ENCODE data around the gene RNLS. TPM values are rescaled to one million over a fixed set of nuclear protein-coding genes. Genes with fewer than 3 reads are reported as not detected.

The RNLS gene
- total RNA-seq, 2 experiments from 2014 or later, result not detected

DNA sequence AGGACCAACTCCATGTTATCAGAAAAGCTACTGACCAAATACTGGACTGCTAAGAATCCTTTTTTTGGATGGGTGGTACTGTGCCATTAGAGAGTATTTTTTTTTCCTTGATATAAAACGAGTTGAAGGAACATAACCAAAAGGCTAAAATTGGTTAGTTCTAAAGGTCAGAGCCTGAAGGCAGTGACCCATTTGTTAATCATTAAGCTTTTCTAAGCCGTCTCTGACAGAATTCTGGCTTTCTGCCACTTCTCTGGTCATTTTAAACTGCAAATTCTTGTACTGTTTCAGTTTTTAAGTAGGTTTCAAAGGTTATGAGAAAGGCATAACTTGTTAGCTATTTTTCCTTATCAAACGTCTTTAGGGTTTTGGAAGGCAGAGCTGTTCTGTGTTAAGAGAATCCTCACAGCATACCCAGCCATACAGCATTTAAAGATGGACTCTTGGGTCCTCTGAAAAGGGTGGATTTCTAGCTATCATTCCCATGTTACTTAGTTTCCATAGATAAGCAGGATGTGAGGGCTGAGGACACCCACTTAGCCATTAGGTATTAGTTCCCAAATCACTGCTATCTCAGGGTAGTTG, 196.8 kb downstream of the RNLS start:
- CTCF ChIA-PET (ENCODE audit: unreplicated experiment), result interaction anchor here (1.0 to 4.9 kb wide), 3 partner anchors 269 to 524 kb away, joined by 6 to 36 read pairs (median 8); partner anchors contain the start of genes KLLN and PTEN
- Histone ChIP-seq H3K9me3 (ENCODE audit: low read length) (peaks cover 36% of the 10 kb centered on the region), H3K4me3 (ENCODE audit: low read depth, low read length, poor library complexity, severe bottlenecking) (peak overlapping the region; percentile 65), H3K4me2 (ENCODE audit: low read length) (peak overlapping the region; percentile 90), H3K79me2 (ENCODE audit: insufficient read depth, low read depth, low read length) (no peaks in the 10 kb centered on the region), H3K9me2 (ENCODE audit: insufficient read depth, low read length) (no peaks in the 10 kb centered on the region), H3K4me1 (ENCODE audit: insufficient read depth, low read length, poor library complexity, severe bottlenecking) (peaks cover 77% of the 10 kb centered on the region), H2AFZ (ENCODE audit: low read length) (no peak overlapping the region; the same call in 1 of the 2 replicates), H4K20me1 (ENCODE audit: insufficient read depth, low read length) (no peaks in the 10 kb centered on the region), H3K27ac (ENCODE audit: low read depth, low read length, poor library complexity, severe bottlenecking) (peak overlapping the region; percentile 99), H3K36me3 (ENCODE audit: insufficient read depth, low read length) (peaks cover 31% of the 10 kb centered on the region)
- POLR2A ChIA-PET, result interaction anchor here (0.5 to 6.8 kb wide), 46 partner anchors 10 to 567 kb away, joined by 3 to 134 read pairs (median 5); partner anchors contain the start of genes ATAD1, KLLN and PTEN
- TF ChIP-seq EZH2phosphoT487 (IDR thresholded peaks at IDR 0.05; ENCODE audit: borderline replicate concordance, low read depth, low read length), result no peak
- TF ChIP-seq, protein P1, sequence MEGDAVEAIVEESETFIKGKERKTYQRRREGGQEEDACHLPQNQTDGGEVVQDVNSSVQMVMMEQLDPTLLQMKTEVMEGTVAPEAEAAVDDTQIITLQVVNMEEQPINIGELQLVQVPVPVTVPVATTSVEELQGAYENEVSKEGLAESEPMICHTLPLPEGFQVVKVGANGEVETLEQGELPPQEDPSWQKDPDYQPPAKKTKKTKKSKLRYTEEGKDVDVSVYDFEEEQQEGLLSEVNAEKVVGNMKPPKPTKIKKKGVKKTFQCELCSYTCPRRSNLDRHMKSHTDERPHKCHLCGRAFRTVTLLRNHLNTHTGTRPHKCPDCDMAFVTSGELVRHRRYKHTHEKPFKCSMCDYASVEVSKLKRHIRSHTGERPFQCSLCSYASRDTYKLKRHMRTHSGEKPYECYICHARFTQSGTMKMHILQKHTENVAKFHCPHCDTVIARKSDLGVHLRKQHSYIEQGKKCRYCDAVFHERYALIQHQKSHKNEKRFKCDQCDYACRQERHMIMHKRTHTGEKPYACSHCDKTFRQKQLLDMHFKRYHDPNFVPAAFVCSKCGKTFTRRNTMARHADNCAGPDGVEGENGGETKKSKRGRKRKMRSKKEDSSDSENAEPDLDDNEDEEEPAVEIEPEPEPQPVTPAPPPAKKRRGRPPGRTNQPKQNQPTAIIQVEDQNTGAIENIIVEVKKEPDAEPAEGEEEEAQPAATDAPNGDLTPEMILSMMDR (conservative IDR thresholded peaks at IDR 0.05; ENCODE audit: low read length), result no peak
- intact Hi-C loops (cut with micrococcal nuclease; ENCODE audit: unreplicated experiment), result loop anchor here (1.0 to 10.0 kb wide), 4 partner anchors 278 to 609 kb away; partner anchors contain the start of genes FAS and STAMBPL1
- DNase-seq (ENCODE audit: low spot score), result no peak
- BruUV-seq (replicated peaks), result TSS peak; percentile 96

DNA sequence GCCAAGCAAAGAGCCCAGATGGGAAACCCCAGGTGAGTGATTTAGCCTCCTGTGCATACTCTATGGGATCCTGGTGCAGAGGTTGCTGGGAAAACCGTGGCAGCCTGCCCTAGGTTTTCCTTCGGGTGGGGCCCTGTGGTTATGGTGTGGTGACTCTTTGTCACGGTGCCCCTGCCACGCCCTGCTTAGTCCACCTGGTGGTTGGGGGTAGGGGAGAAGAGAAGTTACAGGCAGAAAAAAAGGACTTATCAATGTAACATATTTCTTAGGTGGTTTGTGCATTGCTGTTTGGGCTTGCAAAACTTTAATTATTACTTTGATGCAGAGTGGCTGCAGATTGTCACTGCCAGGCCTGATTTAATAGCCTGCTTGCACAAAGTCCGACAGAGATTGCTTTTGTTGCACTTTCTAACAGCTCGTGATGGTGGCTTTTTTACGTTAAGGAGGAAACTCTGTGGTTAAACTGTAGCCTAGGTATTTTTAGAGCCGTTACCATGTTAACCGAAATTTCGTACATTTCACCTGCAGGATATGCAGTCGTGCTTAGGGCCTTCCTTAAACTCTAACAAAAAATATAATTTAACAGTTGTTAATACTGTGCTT, 197.4 kb downstream of the RNLS start:
- H3K4me1 ChIP-seq (ENCODE audit: insufficient read depth, low read length, poor library complexity, severe bottlenecking), result peaks cover 72% of the 10 kb centered on the region
- POLR2A ChIA-PET, result interaction anchor here (0.6 to 6.8 kb wide), 42 partner anchors 10 to 570 kb away, joined by 3 to 134 read pairs (median 5); partner anchors contain the start of genes ATAD1, KLLN and PTEN

More for the DNA sequence above, 197.4 kb downstream of the RNLS start:
- H3K27ac ChIP-seq (ENCODE audit: low read depth, low read length, poor library complexity, severe bottlenecking), result peak overlapping the region; percentile 99
- intact Hi-C loops (cut with micrococcal nuclease; ENCODE audit: unreplicated experiment), result loop anchor here (1.0 to 10.0 kb wide), 4 partner anchors 277 to 609 kb away; partner anchors contain the start of genes FAS and STAMBPL1
- BruUV-seq (replicated peaks), result no TSS peak
- H4K20me1 ChIP-seq (ENCODE audit: insufficient read depth, low read length), result no peaks in the 10 kb centered on the region
- H2AFZ ChIP-seq (ENCODE audit: low read length), result peak overlapping the region; percentile 12; the same call in 1 of the 2 replicates
- H3K9me3 ChIP-seq (ENCODE audit: low read length), result peaks cover 35% of the 10 kb centered on the region
- H3K9me2 ChIP-seq (ENCODE audit: insufficient read depth, low read length), result no peaks in the 10 kb centered on the region
- H3K4me3 ChIP-seq (ENCODE audit: low read depth, low read length, poor library complexity, severe bottlenecking), result peak overlapping the region; percentile 65
- H3K79me2 ChIP-seq (ENCODE audit: insufficient read depth, low read depth, low read length), result no peaks in the 10 kb centered on the region
- no peak for TF ChIP-seq EZH2phosphoT487 (IDR thresholded peaks at IDR 0.05; ENCODE audit: borderline replicate concordance, low read depth, low read length)
- TF ChIP-seq, protein P1 (conservative IDR thresholded peaks at IDR 0.05; ENCODE audit: low read length), result 0 out of 2 replicates have a peak, but pooled peaks have one; percentile 19
- CTCF ChIA-PET (ENCODE audit: unreplicated experiment), result interaction anchor here (0.6 to 4.9 kb wide), 4 partner anchors 12 to 524 kb away, joined by 3 to 36 read pairs (median 4); partner anchors contain the start of genes KLLN and PTEN
- peaks cover 28% of the 10 kb centered on the region for H3K36me3 ChIP-seq (ENCODE audit: insufficient read depth, low read length)
- H3K4me2 ChIP-seq (ENCODE audit: low read length), result peak overlapping the region; percentile 90
- DNase-seq (ENCODE audit: low spot score), result peak; percentile 96

Measured in OCI-LY7 (cell line).